ENCODE data around the gene RHEBL1. TPM values are rescaled to one million over a fixed set of nuclear protein-coding genes. Genes with fewer than 3 reads are reported as not detected.
A peak's percentile ranks its signal among the peaks of the same experiment; 100 is the strongest.

Gene RHEBL1
- polyA plus RNA-seq, 3 donors: 0.17 to 0.96 (median 0.50) TPM

DNA sequence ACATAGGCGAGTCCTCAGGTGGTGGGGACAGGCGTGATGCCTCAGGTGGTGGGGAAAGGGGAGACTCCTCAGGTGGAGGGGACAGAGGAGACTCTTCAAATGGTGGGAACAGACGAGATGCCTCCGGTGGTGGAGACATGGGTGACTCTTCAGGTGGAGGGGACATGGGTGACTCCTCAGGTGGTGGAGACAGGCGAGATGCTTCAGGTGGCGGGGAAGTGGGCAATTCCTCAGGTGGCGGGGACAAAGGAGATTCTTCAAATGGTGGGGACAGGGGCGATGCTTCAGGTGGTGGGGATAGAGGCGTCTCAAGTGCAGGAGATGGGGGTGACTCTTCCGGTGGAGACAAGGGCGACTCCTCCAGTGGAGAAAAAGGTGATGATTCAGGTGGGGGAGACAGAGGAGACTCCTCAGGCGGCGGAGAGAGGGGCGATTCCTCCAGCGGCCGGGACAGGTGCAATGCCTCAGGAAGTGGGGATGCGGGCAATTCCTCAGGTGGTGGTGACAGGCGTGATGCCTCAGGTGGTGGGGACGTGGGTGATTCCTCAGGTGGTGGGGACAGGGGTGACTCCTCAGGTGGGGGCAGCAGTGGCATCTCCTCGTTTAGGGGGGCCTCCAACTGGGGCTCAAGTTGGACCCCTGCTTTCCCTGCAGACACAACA lies 17.9 kb downstream of the RHEBL1 start:
- peaks cover 98% of the 10 kb centered on the region for H4K20me1 ChIP-seq (ENCODE audit: insufficient read depth, low read length)
- peaks cover 80 to 89% of the 10 kb centered on the region in 2 donors for H3K36me3 Mint-ChIP-seq
- DNase-seq: no peak

DNA sequence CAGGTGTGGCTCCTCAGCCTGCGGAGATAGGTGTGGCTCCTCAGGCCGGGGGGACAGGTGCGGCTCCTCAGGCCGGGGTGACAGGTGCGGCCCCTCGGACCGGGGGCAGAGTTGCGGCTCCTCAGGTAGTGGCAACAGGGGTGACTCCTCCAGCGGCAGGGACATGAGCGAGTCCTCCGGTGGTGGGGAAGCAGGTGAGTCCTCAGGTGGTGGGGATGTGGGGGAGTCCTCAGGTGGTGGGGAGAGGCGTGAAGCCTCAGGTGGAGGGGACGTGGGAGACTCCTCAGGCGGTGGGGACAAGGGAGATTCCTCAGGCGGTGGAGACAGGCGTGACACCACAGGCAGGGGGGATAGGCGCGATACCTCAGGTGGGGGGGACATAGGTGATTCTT lies 18.4 kb downstream of the RHEBL1 start:
- Histone ChIP-seq H3K4me1 (ENCODE audit: control insufficient read depth in 1 of 2, insufficient read depth in 2 of 2, low read length in 2 of 2) (peaks cover 10 to 12% of the 10 kb centered on the region in 2 donors), H3K27ac (ENCODE audit: low read depth in 1 of 2, low read length in 2 of 2) (no peak overlapping the region), H2AFZ (ENCODE audit: insufficient read depth, low read depth, low read length, poor library complexity, severe bottlenecking) (no peak overlapping the region), H3K27me3 (ENCODE audit: control insufficient read depth in 2 of 2, insufficient read depth in 2 of 2, low read length in 2 of 2) (no peaks in the 10 kb centered on the region), H3K36me3 (replicated peaks in 1 of 2; ENCODE audit: control insufficient read depth in 1 of 2, insufficient read depth in 2 of 2, low read length in 2 of 2) (peaks cover 86 to 90% of the 10 kb centered on the region in 2 donors), H3K4me3 (replicated peaks in 1 of 3; ENCODE audit: low read depth in 2 of 3, low read length in 3 of 3) (no peak overlapping the region), H4K20me1 (ENCODE audit: insufficient read depth, low read length) (peaks cover 98% of the 10 kb centered on the region), H3K9me3 (replicated peaks in 1 of 2; ENCODE audit: control insufficient read depth in 1 of 2, insufficient read depth in 1 of 2, low read length in 2 of 2) (no peaks in the 10 kb centered on the region), H3K9ac (ENCODE audit: insufficient read depth, low read length, poor library complexity, severe bottlenecking) (no peak overlapping the region), H3K79me2 (ENCODE audit: insufficient read depth, low read length) (peaks cover 64% of the 10 kb centered on the region), H3K4me2 (replicated peaks; ENCODE audit: extremely low read depth, low read length, poor library complexity, severe bottlenecking) (no peak overlapping the region)
- WGBS (ENCODE audit: insufficient coverage): over 99% methylated on average over 17 of the region's 18 CpGs
- H3K36me3 Mint-ChIP-seq: peaks cover 85 to 95% of the 10 kb centered on the region in 2 donors
- TF ChIP-seq, protein P1, sequence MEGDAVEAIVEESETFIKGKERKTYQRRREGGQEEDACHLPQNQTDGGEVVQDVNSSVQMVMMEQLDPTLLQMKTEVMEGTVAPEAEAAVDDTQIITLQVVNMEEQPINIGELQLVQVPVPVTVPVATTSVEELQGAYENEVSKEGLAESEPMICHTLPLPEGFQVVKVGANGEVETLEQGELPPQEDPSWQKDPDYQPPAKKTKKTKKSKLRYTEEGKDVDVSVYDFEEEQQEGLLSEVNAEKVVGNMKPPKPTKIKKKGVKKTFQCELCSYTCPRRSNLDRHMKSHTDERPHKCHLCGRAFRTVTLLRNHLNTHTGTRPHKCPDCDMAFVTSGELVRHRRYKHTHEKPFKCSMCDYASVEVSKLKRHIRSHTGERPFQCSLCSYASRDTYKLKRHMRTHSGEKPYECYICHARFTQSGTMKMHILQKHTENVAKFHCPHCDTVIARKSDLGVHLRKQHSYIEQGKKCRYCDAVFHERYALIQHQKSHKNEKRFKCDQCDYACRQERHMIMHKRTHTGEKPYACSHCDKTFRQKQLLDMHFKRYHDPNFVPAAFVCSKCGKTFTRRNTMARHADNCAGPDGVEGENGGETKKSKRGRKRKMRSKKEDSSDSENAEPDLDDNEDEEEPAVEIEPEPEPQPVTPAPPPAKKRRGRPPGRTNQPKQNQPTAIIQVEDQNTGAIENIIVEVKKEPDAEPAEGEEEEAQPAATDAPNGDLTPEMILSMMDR (IDR thresholded peaks at IDR 0.05): no peak
- peaks cover 0 to 3% (median 0%) of the 10 kb centered on the region in 3 donors for H3K27me3 Mint-ChIP-seq (ENCODE audit: low read depth in 3 of 3)
- H3K4me1 Mint-ChIP-seq: peaks cover 18% of the 10 kb centered on the region
- no peaks in the 10 kb centered on the region for H3K9me3 Mint-ChIP-seq
- H3K4me3 Mint-ChIP-seq: no peak overlapping the region
- intact Hi-C loops (cut with micrococcal nuclease): no loop called here
- peak overlapping the region in 1 of 7 donors; percentile 38 for H3K27ac Mint-ChIP-seq
- DNase-seq: no peak

More for the DNA sequence above, 17.9 kb downstream of the RHEBL1 start:
- H3K9me3 Mint-ChIP-seq: no peaks in the 10 kb centered on the region
- H3K27ac ChIP-seq (ENCODE audit: low read depth in 1 of 2, low read length in 2 of 2): no peak overlapping the region
- peaks cover 16 to 17% of the 10 kb centered on the region in 2 donors for H3K4me1 ChIP-seq (ENCODE audit: control insufficient read depth in 1 of 2, insufficient read depth in 2 of 2, low read length in 2 of 2)
- H3K27me3 ChIP-seq (ENCODE audit: control insufficient read depth in 2 of 2, insufficient read depth in 2 of 2, low read length in 2 of 2): no peaks in the 10 kb centered on the region
- H3K36me3 ChIP-seq (replicated peaks in 1 of 2; ENCODE audit: control insufficient read depth in 1 of 2, insufficient read depth in 2 of 2, low read length in 2 of 2): peaks cover 80 to 85% of the 10 kb centered on the region in 2 donors
- intact Hi-C loops (cut with micrococcal nuclease): no loop called here
- H3K9me3 ChIP-seq (replicated peaks in 1 of 2; ENCODE audit: control insufficient read depth in 1 of 2, insufficient read depth in 1 of 2, low read length in 2 of 2): no peaks in the 10 kb centered on the region
- peaks cover 0 to 3% (median 0%) of the 10 kb centered on the region in 3 donors for H3K27me3 Mint-ChIP-seq (ENCODE audit: low read depth in 3 of 3)
- H3K4me2 ChIP-seq (replicated peaks; ENCODE audit: extremely low read depth, low read length, poor library complexity, severe bottlenecking): no peak overlapping the region
- TF ChIP-seq, protein P1 (IDR thresholded peaks at IDR 0.05): no peak
- H3K27ac Mint-ChIP-seq: peak overlapping the region in 2 of 7 donors; percentile 0 to 68
- no peak overlapping the region for H3K4me3 ChIP-seq (replicated peaks in 1 of 3; ENCODE audit: low read depth in 2 of 3, low read length in 3 of 3)
- H3K4me1 Mint-ChIP-seq: peaks cover 23% of the 10 kb centered on the region
- no peak overlapping the region for H2AFZ ChIP-seq (ENCODE audit: insufficient read depth, low read depth, low read length, poor library complexity, severe bottlenecking)
- no peak overlapping the region for H3K4me3 Mint-ChIP-seq
- over 99% methylated on average over 18 of the region's 20 CpGs for whole genome bisulfite sequencing (ENCODE audit: insufficient coverage)
- peaks cover 69% of the 10 kb centered on the region for H3K79me2 ChIP-seq (ENCODE audit: insufficient read depth, low read length)
- no peak overlapping the region for H3K9ac ChIP-seq (ENCODE audit: insufficient read depth, low read length, poor library complexity, severe bottlenecking)
